Neural crest cell (in vitro differentiated cells): Measurements from ENCODE around the gene TANC2. TPM values are rescaled to one million over a fixed set of nuclear protein-coding genes. Genes with fewer than 3 reads are reported as not detected.

Experiments
- DNase-seq: peaks from one replicate; pipeline ENCODE4 v3.0.0; 2021; ENCODE audit warnings: low read depth, mixed read lengths, low spot score
- H3K27ac Mint-ChIP-seq: one replicate; pipeline ENCODE4 v1.8.0; 2021; ENCODE audit warnings: mild to moderate bottlenecking, mixed read lengths; ENCODE audit not compliant: unreplicated experiment
- H3K27me3 Mint-ChIP-seq: 2 replicates; pipeline ENCODE4 v1.8.0; 2021; ENCODE audit warnings: low read depth, mild to moderate bottlenecking, mixed read lengths
- H3K36me3 Mint-ChIP-seq: 2 replicates; pipeline ENCODE4 v1.8.0; 2021; ENCODE audit warnings: low read depth, mild to moderate bottlenecking, mixed read lengths
- H3K4me1 Mint-ChIP-seq: 2 replicates; pipeline ENCODE4 v1.8.0; 2021; ENCODE audit warnings: mixed read lengths
- H3K4me3 Mint-ChIP-seq: one replicate; pipeline ENCODE4 v1.8.0; 2021; ENCODE audit warnings: mild to moderate bottlenecking, mixed read lengths
- H3K9me3 Mint-ChIP-seq: 2 replicates; pipeline ENCODE4 v1.8.0; 2021; ENCODE audit warnings: mixed read lengths
- total RNA-seq: library from RNA; stranded (reverse); gene quantifications from 2 replicates; pipeline ENCODE4 v1.2.1, GENCODE V29; 2021
- TF ChIP-seq, protein P1 (sequence below): fragments of 200-600 bp; sonication (generic); conservative IDR thresholded peaks from 2 replicates; pipeline ENCODE4 v1.5.0; 2021; ENCODE audit warnings: antibody characterized with exemption, mild to moderate bottlenecking

Gene TANC2
- total RNA-seq, 1 donor from 2014 or later: 37.8 TPM

GRCh38 chr17:62923258-62924150 is 42.5 kb upstream of the TANC2 start:
- Mint-ChIP-seq H3K36me3 (no peaks in the 10 kb centered on the region), H3K4me3 (no peak overlapping the region), H3K27ac (no peak overlapping the region), H3K27me3 (no peaks in the 10 kb centered on the region), H3K9me3 (no peaks in the 10 kb centered on the region), H3K4me1 (no peaks in the 10 kb centered on the region)
- DNase-seq: no peak
- TF ChIP-seq, protein P1, sequence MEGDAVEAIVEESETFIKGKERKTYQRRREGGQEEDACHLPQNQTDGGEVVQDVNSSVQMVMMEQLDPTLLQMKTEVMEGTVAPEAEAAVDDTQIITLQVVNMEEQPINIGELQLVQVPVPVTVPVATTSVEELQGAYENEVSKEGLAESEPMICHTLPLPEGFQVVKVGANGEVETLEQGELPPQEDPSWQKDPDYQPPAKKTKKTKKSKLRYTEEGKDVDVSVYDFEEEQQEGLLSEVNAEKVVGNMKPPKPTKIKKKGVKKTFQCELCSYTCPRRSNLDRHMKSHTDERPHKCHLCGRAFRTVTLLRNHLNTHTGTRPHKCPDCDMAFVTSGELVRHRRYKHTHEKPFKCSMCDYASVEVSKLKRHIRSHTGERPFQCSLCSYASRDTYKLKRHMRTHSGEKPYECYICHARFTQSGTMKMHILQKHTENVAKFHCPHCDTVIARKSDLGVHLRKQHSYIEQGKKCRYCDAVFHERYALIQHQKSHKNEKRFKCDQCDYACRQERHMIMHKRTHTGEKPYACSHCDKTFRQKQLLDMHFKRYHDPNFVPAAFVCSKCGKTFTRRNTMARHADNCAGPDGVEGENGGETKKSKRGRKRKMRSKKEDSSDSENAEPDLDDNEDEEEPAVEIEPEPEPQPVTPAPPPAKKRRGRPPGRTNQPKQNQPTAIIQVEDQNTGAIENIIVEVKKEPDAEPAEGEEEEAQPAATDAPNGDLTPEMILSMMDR: no peak

- H3K9me3 Mint-ChIP-seq: no peaks in the 10 kb centered on the region
- no peak for DNase-seq
- H3K4me1 Mint-ChIP-seq: peaks cover 1% of the 10 kb centered on the region
- no peaks in the 10 kb centered on the region for H3K36me3 Mint-ChIP-seq
- no peak overlapping the region for H3K4me3 Mint-ChIP-seq
- no peaks in the 10 kb centered on the region for H3K27me3 Mint-ChIP-seq
- no peak overlapping the region for H3K27ac Mint-ChIP-seq
- TF ChIP-seq, protein P1: no peak
Observed at GRCh38 chr17:62925267-62925836, 40.7 kb upstream of the TANC2 start.

GRCh38 chr17:62927083-62927482 is 39.0 kb upstream of the TANC2 start:
- Mint-ChIP-seq H3K9me3 (no peaks in the 10 kb centered on the region), H3K27ac (no peak overlapping the region), H3K4me3 (no peak overlapping the region), H3K4me1 (peaks cover 9% of the 10 kb centered on the region), H3K27me3 (no peaks in the 10 kb centered on the region), H3K36me3 (no peaks in the 10 kb centered on the region)
- TF ChIP-seq, protein P1: no peak
- DNase-seq: no peak

DNA sequence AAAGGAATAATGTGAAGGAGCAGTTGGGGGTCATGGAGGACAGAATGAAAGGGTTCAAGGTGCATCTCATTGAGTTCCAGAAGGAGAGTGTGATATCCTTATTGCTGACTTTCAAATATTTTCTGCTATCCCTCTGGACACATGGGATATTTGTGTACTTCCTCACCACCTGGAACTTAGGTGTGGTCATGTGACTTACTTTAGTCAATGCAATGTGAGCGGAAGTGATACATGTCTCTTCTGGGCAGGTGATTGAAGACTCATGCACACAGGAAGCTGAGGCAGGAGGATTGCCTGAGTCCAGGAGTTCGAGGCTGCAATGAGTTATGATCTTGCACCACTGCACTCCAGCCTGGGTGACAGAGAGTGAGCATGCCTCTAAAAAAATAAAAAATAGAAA is 36.7 kb upstream of the TANC2 start:
- Mint-ChIP-seq H3K4me1 (peaks cover 15% of the 10 kb centered on the region), H3K9me3 (no peaks in the 10 kb centered on the region), H3K27me3 (no peaks in the 10 kb centered on the region), H3K27ac (no peak overlapping the region), H3K36me3 (no peaks in the 10 kb centered on the region), H3K4me3 (no peak overlapping the region)
- no peak for DNase-seq
- TF ChIP-seq, protein P1: no peak

- Mint-ChIP-seq H3K27me3 (no peaks in the 10 kb centered on the region), H3K4me1 (peaks cover 15% of the 10 kb centered on the region), H3K36me3 (no peaks in the 10 kb centered on the region), H3K4me3 (no peak overlapping the region), H3K27ac (no peak overlapping the region), H3K9me3 (no peaks in the 10 kb centered on the region)
- TF ChIP-seq, protein P1: no peak
- DNase-seq: no peak
Observed at GRCh38 chr17:62931101-62931500, 34.9 kb upstream of the TANC2 start.
